HUDEP-2 (cell line): ENCODE results near the gene SPATC1L.
"Not testable (repeated sequence)": the region's sequence is repeated elsewhere in the genome, so short reads cannot be mapped to it uniquely, and the experiment has no call there.

ENCODE experiments used
- DNase-seq, 76 experiments: peaks; one replicate each; lab custom pipeline; 2025; ENCODE audit not compliant: unreplicated experiment in 76 of 76; lab: John Stamatoyannopoulos, UW

The SPATC1L gene

DNA sequence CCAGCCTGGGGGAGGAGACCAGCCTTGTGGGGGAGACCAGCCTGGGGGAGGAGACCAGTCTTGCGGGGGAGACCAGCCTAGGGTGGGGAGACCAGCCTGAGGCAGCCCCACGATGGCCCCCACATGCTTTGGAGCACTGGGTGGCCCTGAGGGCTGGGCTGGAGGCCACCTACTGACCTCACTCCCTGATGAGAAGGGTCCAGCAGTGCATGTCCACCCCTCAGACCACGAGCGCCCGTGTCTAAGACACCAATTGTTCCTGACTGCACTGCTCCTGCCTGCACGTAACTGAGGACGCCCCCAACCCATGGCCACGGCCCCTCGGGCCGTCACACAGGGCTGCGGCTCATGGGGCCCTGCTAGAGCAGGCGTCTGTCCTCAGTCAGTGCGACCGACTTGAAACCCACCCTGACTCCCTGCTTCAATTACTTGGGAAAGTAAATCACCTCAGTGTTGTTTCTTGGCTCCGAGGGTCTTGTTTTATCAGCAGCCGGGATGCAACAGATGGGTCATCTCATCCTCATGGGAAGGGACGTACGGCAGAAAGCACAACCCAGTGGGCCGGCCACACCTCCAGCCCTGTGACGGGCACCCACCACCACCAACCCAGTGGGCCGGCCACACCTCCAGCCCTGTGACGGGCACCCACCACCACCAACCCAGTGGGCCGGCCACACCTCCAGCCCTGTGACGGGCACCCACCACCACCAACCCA, at the start of gene SPATC1L:
Gene SPATC1L (minus strand): TSS at position 550 of the 715 bp plus-strand sequence. CDS start 1,643 bp downstream, outside the sequence.
- DNase-seq, result peak in 63 of 76 experiments; percentile 11 to 89 (median 71)

DNA sequence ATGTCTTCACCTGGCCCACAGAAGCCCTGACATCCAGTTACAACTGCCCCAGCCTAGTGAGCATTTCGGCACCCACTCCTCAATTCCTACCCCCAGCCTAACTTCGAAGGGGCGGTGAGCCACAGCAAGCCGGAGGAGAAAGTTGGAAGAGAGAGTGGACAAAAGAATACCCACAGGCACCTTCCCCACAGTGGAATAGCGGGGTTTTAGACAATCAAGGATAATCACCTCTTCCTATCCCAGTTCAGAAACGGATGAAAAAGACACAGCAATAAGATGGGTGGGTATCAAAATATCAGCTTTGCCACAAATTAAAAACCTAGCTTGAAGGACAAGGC, 45.6 kb upstream of the SPATC1L start:
- no peak for DNase-seq

DNA sequence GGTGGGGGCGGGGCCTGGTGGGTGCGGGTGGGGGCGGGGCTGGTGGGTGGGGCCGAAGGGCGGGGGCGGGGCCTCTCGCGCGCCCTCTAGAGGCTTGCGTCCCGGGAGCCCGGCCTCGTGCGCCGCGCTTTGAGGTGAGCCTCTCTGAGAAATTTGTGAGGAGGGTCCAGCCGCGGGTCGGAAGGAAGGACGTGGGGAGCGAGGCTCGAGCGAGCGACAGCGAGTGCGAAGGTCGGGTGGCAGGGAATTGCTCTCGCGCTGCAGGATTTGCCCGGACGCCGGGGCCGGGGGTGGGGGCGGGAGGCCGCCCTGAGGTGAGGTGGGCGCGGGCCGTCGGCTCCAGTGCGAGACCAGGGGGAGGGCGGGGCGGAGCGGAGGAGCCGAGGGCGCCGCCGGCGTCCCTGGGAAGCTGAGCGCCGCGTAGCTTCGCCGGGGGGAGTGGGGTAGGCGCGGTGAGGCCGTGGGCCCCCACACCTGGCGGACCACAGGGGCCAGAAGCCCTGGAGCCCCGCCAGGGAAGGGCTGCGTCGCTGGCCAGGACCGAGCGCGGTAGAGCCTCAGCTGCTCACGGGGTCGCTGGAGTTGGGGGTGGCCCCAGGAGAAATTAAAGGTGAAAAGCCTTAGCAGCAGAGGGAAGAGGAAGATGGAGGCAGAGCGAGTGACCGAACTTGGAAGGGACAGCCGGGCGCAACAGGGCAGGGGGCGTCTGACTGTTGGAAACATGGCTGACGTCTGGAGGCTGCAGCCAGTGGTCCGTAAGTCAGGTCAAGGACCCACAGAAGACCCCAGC, 45.1 kb upstream of the SPATC1L start:
- peak in 9 of 76 experiments; percentile 33 to 92 (median 53) for DNase-seq

DNA sequence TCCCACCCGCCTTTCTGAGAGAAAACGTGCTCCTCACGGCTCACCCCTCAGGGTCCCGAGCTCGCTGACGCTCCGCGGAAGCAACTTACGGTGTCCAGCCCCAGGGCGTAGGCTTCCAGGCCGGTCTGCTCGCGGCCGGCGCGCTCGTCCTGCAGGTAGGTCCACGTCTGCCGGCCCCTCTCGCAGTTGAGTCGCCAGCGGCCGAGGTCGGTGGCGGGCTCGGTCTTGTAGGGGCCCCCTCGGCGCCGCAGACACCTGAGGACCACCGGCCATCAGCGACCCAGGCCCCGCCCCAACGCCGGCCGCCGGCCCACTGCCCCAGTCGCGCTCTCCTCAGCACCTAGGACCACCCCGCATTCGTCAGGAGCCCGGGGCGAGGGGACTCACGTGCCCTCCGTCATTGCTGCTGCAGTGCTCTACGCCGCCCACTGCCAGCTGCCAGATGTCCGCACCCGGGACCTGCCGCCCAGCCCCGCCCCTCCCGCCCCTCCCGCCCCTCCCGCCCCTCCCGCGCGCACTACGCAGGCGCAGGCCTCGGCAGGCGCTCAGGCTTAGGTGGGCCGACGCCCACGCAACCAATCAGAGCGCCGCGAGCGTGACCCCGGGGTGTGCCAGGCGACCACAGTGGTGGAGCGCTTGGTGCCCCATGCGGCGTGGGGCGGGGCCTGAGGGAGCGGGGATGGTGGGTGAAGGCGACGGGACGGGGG, 44.2 kb upstream of the SPATC1L start, which contains the start of gene LSS:
Gene LSS (minus strand): TSS at position 430 of the 707 bp plus-strand sequence. CDS start 29 bp downstream, at position 401.
- peak; percentile 51 to 100 (median 99) for DNase-seq

DNA sequence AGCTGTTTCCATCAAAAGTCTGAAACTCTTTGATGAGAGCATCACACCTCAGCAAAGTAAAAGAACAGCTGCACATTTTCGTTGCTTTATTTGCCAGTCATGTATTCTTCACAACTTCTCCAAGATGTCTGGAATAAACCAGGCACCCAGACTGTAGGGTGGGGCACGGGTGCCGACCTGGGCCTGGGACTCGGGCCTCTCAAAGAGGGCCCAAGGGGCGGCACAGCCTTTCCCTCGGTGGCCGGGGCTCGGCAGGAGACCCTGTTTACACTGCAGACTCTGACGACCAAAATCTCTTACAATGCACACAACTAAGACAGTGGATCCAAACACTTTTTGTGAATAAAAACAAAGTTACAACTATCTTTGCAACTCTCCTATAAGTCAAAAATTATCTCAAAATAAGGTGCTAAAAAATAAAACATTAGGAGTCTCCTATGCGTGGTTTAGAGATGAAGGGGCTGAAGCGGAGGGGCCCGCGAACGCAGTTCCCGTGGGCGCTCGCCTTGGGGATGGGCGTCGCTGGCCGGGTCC, 43.6 kb upstream of the SPATC1L start:
- peak in 4 of 76 experiments; percentile 11 to 26 (median 20) for DNase-seq

DNA sequence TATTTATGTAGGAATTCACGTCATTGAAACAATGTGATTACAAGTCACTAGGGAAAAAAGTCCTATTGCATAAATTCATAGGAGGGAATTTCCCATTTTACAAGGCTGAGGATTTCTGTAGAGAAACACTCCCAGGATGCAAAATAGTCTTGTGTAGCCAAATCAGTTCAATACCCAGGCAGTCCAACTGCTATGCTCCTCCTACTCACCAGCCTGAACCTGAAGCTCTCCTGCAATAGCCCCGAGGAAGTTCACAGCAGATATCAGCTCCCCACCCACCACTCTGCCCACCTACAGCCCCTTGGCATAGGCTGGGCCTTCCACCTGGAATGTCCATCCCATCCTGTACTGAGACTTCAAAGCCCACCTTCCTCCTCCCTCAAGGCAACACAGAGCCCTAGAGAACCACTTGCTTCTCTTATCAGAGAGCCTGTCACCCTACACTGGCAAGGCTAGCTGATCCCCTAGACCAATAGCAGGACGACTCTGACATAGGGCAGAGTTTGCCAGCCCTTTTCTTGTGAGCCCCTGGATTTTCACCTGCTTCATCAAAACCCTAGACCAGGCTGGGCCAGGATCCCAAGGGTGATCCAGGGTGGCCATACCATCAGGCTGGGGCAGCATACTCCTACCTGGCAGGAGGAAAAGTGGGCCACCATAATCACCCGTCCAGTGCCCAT, 42.8 kb upstream of the SPATC1L start:
- peak in 49 of 76 experiments; percentile 7 to 71 (median 38) for DNase-seq

DNA sequence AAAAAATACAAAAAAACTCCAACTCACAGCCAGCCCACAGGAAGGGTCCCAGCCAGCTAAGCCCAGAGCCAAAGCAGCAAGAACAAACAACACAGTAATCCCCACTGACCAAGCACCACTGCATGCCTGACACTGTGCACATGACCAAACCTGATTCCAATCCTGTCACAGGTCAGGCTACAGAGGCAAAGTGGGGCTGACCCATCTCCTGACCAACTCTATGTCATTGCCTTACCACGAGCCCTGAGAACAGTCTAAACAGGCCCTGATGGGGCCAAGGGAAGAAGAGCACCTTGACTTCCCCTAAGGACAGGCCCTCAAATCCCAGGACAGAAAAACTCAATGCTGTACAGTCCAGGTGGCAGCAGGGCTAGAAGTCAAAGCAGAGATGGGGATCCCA, 41.9 kb upstream of the SPATC1L start:
- no peak for DNase-seq

DNA sequence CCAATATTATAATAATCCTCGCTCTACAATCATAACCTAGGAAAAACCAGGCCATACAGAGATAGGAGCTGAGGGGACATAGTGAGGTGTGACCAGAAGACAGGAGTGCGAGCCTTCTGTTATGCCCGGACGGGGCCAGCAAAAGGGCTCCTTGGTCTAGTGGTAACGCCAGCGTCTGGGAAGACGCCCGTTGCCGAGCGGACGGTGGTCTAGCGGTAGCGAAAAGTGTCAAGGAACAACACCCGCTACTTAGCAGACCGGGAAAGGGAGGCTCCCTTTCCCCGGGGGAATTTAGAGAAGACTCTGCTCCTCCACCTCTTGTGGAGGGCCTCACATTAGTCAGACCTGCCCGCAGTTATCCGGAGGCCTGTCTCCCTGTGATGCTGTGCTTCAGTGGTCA, 39.4 kb upstream of the SPATC1L start:
- DNase-seq, result not testable (repeated sequence)

DNA sequence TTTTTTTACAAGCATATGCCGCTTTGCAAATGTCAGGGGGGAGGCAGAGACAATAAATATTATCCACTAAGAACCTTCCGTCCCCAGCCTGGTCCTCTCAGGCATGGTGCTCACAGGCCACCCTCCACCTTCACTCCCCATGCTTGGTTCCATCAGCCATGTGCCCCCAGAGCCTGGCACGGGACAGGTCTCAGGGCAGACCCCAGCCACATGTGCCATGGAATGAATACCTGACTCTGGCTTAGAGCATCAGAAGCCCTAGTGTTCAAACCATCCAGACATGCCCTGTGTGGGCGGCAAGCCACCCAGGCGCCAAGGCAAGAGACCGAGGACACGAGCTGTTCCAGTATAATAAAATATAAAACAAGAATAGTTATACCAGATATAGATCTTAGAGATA, 39.0 kb upstream of the SPATC1L start:
- no peak for DNase-seq

DNA sequence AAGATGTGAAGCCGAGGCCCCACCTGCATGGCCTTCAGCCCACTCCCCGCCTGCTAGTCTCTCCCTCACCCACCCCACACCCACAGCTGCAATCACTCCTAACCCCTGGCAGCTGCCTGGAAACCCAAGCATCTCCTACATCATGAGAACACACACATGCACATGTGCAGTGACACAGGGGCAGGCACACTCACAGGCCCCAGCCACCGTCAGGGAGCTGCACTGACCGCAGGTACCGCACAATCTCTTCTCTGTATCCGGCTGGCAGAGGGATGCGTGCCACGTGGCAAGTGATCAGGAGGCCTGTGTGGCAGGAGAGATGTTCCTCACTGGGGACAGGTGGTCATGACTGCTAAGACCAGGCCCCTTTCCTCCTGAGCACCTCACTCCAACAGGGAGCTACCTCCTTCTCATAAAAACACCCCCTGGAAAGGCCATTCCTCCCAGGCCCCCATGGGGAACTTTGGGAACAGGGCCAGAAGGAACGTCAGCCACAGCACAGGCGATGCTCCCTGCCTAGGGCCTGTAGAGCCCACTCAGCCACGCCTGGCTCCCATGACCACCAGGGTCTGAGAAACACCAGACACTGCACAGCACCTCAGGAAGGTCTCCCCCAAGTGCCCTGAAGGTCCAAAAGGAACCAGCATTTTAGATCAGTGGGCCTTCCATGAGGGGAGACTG, 38.3 kb upstream of the SPATC1L start:
- no peak for DNase-seq

DNA sequence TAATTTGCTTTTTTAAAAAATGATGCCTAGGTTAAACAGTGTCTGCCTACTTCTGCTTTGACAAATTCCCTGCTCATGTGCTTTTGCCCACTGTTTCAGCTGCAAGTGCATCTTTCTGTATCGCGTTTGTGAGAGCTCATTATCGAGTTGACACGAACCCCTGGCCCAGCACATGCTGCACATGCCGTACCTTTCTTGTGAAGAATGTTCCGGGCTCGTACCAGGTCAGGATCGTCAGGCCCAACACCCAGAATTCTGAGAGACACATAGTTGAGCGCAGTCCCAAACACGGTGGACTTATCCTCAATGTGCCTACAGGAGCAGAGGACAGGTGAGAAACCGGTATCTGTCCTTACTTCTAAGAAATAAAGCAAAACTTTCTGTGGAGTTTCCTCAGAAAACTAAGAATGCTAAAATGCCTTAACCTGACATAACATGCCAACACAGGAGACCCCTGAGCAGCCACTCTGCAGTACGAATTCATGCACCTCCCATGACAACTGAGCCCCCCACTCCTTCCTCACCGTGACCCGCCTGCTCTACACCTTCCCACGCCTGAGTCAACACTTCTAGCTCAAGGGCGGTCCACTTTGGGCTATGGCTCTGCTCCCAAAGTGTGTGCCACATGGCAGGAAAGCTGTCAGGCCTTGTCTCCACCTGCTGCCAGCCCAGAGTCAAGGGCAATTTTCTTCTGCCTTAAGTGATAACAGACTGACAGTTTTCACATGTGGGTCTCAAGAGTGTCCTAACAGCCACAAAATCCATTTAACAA, 37.6 kb upstream of the SPATC1L start:
- no peak for DNase-seq

DNA sequence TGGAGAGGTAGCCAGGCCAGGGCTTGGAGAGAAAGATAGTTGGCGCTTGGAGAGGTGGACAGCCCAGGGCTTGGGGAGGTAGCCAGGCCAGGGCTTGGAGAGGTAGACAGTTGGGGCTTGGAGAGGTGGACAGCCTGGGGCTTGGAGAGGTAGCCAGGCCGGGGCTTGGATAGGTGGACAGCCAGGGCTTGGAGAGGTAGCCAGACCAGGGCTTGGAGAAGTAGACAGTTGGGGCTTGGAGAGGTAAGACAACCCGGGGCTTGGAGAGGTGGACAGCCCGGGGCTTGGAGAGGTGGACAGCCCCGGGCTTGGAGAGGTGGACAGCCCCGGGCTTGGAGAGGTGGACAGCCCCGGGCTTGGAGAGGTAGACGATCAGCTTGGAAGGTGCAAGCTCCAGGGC, 36.6 kb upstream of the SPATC1L start:
- no peak for DNase-seq

DNA sequence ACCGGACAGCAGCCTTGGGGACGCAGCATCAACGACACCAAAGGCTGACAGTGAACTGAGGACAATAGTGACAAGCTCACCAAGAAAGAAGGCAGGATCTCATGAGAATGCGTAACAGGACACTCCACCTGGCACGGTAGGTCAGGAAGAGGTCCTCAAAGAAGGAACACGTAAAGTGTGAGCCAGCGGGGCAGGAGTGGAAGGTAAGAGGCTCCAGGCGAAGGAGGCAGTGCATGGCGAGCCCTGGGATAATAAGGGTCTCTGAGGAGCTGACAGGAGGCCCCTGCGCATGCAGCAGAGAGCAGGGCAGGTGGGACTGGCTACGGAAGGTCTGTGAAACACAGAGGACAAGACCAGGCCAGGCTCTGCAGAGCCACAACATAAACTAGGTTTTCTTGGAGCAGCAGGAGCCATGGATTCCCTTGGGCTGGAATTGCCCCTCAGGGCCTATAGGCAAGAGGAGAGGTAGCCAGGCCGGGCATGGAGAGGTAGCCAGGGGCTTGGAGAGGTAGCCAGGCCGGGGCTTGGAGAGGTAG, 36.1 kb upstream of the SPATC1L start:
- no peak for DNase-seq

DNA sequence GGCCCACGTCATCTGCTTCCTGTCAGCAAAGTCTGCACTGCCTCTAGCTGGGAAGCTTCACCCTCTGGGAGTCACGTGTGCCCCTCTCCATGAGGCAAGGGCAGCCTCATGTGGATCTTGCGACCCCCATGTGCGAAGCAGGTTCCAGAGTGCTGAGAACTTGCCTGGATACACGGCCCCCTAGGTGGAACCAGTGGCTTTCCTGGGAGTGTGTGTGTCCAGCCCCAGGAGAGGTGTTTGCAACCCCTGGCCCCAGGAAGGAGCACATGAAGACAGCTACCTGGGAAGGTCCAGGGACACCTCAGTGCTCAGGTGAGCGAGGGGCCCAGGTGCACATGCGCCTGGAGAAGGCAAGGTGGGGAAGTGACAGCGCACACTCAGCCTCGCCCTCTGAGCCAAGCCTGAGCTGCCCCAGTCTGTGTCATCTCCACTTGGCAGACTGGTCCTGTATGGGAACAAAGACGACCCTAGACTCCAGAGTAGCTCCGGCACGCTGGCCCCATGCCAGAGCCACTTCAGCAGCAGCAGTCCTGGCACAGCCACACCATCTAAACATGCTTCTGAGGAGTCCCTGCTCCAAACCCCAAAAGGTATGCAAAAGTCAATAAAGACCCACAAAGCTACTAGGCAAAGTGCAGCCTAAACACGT, 35.5 kb upstream of the SPATC1L start:
- no peak for DNase-seq

DNA sequence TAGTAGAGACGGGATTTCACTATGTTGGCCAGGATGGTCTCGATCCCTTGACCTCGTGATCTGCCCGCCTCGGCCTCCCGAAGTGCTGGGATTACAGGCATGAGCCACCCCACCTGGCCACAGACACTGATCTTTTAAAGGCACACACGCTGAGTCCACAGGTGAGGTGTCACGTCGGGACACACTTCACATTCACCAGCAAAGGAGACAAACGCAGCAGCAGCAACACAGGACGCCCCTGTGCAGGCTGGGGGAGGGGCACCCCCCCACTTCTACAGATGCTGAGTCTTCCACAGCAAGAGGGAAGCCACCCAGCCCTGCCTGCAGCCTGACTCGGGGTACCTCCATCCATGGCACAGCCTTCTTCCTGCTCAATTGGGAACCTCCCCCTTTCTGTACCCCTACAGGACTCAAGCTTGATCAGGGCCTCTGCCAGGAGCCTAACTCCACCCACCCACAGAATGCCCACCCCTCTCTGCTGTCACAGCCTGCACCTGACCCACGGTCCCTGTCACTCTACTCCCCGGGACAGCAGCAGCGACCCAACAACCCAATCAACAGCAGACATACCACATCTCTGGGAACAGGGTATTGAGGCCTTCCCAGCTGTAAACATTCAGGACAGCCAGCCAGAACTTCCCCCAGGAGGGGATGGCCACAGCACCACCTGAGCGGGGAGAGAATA, 34.8 kb upstream of the SPATC1L start:
- no peak for DNase-seq

DNA sequence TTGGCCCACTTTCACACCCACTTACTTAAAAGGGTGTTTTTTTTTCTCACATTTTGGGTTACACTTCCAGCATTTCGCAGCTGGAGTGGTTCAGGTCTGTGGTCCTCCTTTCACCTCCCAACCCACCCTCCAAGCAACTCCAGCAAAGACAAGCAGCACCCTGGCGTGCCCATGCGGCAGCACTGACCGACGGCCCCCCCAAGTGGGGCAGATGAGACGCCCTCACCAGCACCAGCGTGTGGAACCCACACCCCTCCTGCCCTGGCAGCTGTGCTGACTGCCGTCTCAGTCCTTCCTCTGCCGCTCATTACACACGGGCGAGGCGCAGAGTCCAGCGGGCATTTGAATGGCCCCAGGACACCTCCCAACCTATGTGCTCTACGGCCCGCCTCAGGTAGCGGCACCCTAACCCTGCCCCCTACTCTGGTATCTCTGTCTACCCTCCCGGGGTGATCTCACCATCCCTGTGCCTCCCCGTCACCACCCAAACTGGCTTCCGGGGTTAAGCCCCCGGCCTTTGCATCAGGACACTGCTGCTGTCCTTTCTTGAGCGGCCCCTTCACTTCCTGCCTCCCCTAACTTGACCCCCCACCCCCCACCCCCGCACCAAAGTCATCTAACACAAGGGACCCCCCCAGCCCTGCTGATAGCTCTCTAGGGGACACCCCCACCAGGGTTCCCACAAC, 33.4 kb upstream of the SPATC1L start:
- DNase-seq, result no peak

DNA sequence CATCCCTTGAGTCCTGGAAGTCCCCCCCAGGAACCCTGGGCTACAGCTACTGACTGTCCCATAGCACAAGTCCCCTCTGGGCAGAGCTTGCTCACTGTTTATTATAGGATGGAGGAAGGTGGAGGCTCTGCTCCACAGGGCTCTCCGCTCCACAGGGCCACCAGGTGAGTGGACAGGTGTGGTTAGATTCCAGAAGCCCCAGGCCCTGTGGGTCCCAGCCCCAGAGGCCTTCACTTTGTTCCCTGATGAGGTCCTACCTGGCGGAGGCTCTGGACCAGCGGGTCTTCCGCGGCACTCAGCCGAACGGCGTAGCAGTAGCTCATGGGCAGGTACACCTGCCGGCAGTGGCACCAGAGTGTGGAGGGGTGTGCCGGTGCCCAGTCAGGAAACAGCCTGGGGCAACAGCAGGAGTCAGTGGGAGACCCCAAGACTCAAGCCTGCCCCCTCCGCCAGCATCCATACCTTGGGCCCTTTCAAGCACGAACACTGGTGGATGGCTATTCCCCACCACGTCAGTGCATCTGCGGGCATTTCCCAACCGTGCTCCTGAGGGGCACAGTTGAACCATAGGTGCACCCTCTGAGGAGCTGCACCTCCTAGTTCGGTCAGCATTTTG, 32.0 kb upstream of the SPATC1L start:
- no peak for DNase-seq
